ENCODE data around the gene TRERF1. TPM values are rescaled to one million over a fixed set of nuclear protein-coding genes. Genes with fewer than 3 reads are reported as not detected.

TRERF1 gene
- total RNA-seq, 4 donors from 2014 or later = 0.47 to 0.87 (median 0.50) TPM

DNA sequence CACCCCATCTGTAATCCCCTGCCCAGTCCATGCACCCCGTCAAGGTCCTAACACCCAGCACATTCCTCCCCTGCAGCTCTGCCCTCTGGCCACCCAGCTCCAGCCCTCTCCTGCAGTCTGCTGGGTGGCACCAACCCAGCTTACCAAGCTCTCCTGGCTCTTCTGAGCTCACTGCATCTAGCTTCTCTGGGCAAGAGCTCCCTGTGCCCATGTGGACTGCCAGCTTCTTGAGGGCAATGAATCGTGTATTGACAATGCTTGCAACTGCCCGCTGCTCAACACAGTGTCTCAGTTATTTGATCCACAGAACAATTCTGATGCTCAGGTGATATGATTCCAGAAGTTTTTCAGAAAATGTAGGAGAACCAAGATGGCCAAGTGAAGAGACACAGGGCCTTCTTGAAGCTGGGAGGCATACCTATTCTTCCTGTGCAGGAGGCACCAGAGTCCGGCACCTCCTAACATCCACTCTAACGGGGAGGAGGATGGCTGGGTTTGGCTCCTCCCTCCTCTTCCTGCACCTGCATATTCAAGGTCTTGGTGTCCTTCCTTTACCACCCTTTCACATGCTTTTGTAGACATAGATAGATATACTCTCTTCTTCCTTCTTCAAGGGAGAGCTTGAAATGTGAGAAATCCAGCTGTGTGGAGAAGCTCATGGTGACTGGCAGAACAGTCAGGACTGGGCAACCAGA is 85.6 kb downstream of the TRERF1 start:
- intact Hi-C loops (cut with DNase I; ENCODE audit: low total_unique reads) = no loop called here
- DNase-seq (no peak), ATAC-seq (no peak)
- in situ Hi-C loops (cut with MboI; ENCODE audit: low sequenced_read_pairs in 4 of 4) = no loop called here
- Histone ChIP-seq H3K9me3 (no peaks in the 10 kb centered on the region), H3K4me1 (no peaks in the 10 kb centered on the region), H3K27me3 (no peaks in the 10 kb centered on the region), H3K36me3 (no peaks in the 10 kb centered on the region), H3K4me3 (no peak overlapping the region), H3K27ac (no peak overlapping the region)
- TF ChIP-seq POLR2A (IDR thresholded peaks at IDR 0.05) = no peak
- TF ChIP-seq, protein P1, sequence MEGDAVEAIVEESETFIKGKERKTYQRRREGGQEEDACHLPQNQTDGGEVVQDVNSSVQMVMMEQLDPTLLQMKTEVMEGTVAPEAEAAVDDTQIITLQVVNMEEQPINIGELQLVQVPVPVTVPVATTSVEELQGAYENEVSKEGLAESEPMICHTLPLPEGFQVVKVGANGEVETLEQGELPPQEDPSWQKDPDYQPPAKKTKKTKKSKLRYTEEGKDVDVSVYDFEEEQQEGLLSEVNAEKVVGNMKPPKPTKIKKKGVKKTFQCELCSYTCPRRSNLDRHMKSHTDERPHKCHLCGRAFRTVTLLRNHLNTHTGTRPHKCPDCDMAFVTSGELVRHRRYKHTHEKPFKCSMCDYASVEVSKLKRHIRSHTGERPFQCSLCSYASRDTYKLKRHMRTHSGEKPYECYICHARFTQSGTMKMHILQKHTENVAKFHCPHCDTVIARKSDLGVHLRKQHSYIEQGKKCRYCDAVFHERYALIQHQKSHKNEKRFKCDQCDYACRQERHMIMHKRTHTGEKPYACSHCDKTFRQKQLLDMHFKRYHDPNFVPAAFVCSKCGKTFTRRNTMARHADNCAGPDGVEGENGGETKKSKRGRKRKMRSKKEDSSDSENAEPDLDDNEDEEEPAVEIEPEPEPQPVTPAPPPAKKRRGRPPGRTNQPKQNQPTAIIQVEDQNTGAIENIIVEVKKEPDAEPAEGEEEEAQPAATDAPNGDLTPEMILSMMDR (IDR thresholded peaks at IDR 0.05 in 4 of 5, conservative IDR thresholded peaks at IDR 0.05 in 1 of 5) = no peak

DNA sequence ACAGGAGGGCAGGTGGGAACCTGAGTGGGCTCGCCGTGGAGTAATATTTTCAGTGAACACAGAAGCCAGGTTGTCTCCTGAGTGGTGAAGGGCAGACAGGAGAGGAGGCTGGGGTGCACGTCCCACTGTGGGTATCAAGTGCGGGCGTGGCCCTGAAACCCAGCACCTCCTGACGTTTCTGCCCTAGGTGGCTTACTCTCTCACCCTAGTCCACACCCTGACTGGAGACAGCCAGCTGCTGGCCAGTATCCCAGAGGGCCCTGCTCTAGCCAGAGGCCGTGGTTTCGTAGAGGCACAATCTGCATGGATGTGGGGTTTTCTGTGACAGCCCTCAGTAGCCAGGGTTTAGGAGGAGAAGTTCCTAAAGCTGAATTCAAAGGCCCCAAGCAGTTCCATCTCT is 86.7 kb downstream of the TRERF1 start:
- no peaks in the 10 kb centered on the region for H3K27me3 ChIP-seq
- intact Hi-C loops (cut with DNase I; ENCODE audit: low total_unique reads) = no loop called here
- no peak overlapping the region for H3K27ac ChIP-seq
- H3K36me3 ChIP-seq = no peaks in the 10 kb centered on the region
- no peaks in the 10 kb centered on the region for H3K9me3 ChIP-seq
- H3K4me1 ChIP-seq = no peaks in the 10 kb centered on the region
- DNase-seq (no peak), ATAC-seq (no peak)
- TF ChIP-seq, protein P1 (IDR thresholded peaks at IDR 0.05 in 4 of 5, conservative IDR thresholded peaks at IDR 0.05 in 1 of 5) = no peak
- no peak for TF ChIP-seq POLR2A (IDR thresholded peaks at IDR 0.05)
- in situ Hi-C loops (cut with MboI; ENCODE audit: low sequenced_read_pairs in 4 of 4) = no loop called here
- no peak overlapping the region for H3K4me3 ChIP-seq

DNA sequence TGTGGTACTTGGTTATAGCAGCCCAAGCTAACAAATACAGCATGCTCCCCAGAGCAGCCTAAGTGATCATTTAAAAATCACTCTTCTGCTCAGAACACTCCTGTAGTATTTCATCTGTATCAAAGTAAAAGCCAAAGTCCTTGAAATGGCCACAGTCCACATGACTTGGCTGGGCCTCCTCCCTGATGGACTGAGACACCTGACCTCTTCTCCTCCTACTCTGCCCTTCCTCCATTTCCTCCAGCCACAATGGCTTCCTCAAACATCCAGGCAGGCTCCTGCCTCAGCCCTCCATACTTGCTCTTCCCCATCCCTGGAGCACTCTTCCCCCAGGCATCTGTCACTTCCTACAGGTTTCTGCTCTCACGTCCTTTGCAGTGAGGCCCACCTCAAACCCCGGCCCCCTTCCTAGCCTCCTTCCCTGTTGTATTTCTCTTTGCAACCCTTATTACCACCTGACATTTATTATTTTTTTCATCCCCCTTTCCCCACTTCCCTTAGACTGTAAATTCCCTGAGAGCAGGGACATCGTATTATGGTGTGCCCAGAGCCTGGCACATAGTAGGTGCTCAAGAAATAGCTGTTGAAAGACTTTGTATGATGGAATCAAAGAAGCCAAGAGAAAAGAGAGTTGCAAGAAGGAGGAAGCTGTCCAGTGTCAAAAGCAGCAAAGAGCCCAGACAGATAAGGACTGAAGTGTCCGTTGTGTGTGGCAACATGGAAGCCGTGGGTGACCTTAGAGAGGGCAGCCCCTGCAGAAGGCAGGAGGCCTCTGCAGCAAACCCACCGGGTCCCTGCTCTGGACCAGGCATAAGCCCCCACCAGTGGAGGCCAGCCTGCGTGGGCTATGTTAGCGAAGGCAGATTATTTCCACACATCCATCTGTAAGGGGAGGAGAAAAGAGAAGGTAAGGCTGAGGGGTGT is 87.5 kb downstream of the TRERF1 start:
- Histone ChIP-seq H3K9me3 (no peaks in the 10 kb centered on the region), H3K27me3 (no peaks in the 10 kb centered on the region), H3K36me3 (no peaks in the 10 kb centered on the region), H3K4me3 (no peak overlapping the region), H3K27ac (no peak overlapping the region), H3K4me1 (no peaks in the 10 kb centered on the region)
- TF ChIP-seq, protein P1 (IDR thresholded peaks at IDR 0.05 in 4 of 5, conservative IDR thresholded peaks at IDR 0.05 in 1 of 5) = no peak
- TF ChIP-seq POLR2A (IDR thresholded peaks at IDR 0.05) = no peak
- ATAC-seq (no peak), DNase-seq (no peak)
- in situ Hi-C loops (cut with MboI; ENCODE audit: low sequenced_read_pairs in 4 of 4) = no loop called here
- intact Hi-C loops (cut with DNase I; ENCODE audit: low total_unique reads) = no loop called here

DNA sequence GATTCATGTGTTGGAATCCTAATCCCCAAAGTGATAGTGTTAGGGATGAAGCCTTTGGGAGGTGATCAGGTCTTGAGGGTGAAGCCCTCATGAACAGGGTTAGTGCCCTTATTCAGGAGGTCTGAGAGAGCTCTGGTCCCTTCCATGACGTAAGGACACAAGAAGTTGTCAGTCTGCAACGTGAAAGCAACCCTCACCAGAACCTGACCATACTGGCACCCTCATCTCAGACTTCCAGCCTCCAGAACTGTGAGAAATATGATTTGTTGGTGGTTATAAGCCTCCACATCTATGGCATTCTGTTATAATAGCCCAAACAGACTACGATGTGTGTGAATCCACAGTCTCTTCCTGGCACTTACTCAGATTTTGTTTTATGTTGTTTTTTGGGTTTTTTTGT is 90.7 kb downstream of the TRERF1 start:
- no peak overlapping the region for H3K27ac ChIP-seq
- no peak overlapping the region for H3K4me3 ChIP-seq
- ATAC-seq = no peak
- H3K9me3 ChIP-seq = no peaks in the 10 kb centered on the region
- no peak for DNase-seq
- in situ Hi-C loops (cut with MboI; ENCODE audit: low sequenced_read_pairs in 4 of 4) (no loop called here), intact Hi-C loops (cut with DNase I; ENCODE audit: low total_unique reads) (no loop called here)
- TF ChIP-seq, protein P1 (IDR thresholded peaks at IDR 0.05 in 4 of 5, conservative IDR thresholded peaks at IDR 0.05 in 1 of 5) = no peak
- TF ChIP-seq POLR2A (IDR thresholded peaks at IDR 0.05) = no peak
- no peaks in the 10 kb centered on the region for H3K27me3 ChIP-seq
- H3K36me3 ChIP-seq = no peaks in the 10 kb centered on the region
- H3K4me1 ChIP-seq = no peaks in the 10 kb centered on the region

Measured in gastrocnemius medialis (tissue), 4 donors.